Kidney (tissue), 14 donors: ENCODE results near the gene EVI5L. TPM values are rescaled to one million over a fixed set of nuclear protein-coding genes. Genes with fewer than 3 reads are reported as not detected.

Source experiments
- DNase-seq, 5 donors: peaks; one replicate each; pipeline ENCODE4 v3.0.0-alpha.2; 2013 to 2020
- FAIRE-seq: peaks from 2 replicates; lab custom pipeline; 2012; peaks lifted over from hg19 to GRCh38; lab: Jason Lieb, UNC
- H3K27ac ChIP-seq, 2 donors: one replicate each; pipeline ENCODE4 v1.7.0; 2013; ENCODE audit warnings: low read depth in 2 of 2, low read length in 2 of 2, inconsistent platforms in 1 of 2
- H3K27me3 ChIP-seq: one replicate; pipeline ENCODE4 v1.7.1; 2013; ENCODE audit warnings: low read length, inconsistent platforms; ENCODE audit not compliant: control insufficient read depth, insufficient read depth
- H3K36me3 ChIP-seq, 3 donors: one replicate each; pipeline versions ENCODE4 v1.7.0 to v1.7.1; 2013; ENCODE audit warnings: low read length in 3 of 3, control low read depth in 1 of 3, inconsistent platforms in 1 of 3; ENCODE audit not compliant: insufficient read depth in 3 of 3, control insufficient read depth in 2 of 3
- H3K4me1 ChIP-seq, 3 donors: one replicate each; pipeline versions ENCODE4 v1.7.0 to v1.7.1; 2013; ENCODE audit warnings: low read length in 3 of 3, inconsistent platforms in 1 of 3, low read depth in 1 of 3; ENCODE audit not compliant: control insufficient read depth in 2 of 3, insufficient read depth in 2 of 3
- H3K4me3 ChIP-seq, 3 donors: one replicate each; pipeline versions ENCODE4 v1.7.0 to v1.8.1; 2013; ENCODE audit warnings: low read length in 3 of 3, control low read depth in 1 of 3, inconsistent platforms in 1 of 3
- H3K9ac ChIP-seq, 3 donors: one replicate each; pipeline versions ENCODE4 v1.7.0 to v1.7.1; 2013; ENCODE audit warnings: low read length in 3 of 3, control low read depth in 1 of 3, inconsistent platforms in 1 of 3
- H3K9me3 ChIP-seq, 3 donors: one replicate each; pipeline versions ENCODE4 v1.7.0 to v1.7.1; 2013; ENCODE audit warnings: low read length in 3 of 3, control low read depth in 1 of 3, inconsistent platforms in 1 of 3; ENCODE audit not compliant: control insufficient read depth in 2 of 3, insufficient read depth in 1 of 3
- intact Hi-C: fragments of 100-400 bp; cut with DNase I; formaldehyde crosslinking; loops from one replicate; pipeline ENCODE4 v1.11.1; 2022
- polyA plus RNA-seq: library from polyadenylated mRNA; stranded (reverse); fragments of 350-450 nt; fragmentation: Illumina TruSeq; extraction: RNeasy Lipid Tissue Mini Kit (QIAGEN cat#74804); gene quantifications from one replicate; pipeline ENCODE4 v1.2.3, GENCODE V29; 2014; ENCODE audit warnings: low read depth, low replicate concordance; ENCODE audit not compliant: insufficient read depth
- total RNA-seq: library from RNA; stranded (reverse); fragmentation: NEBNext Ultra II Directional; extraction: Animal tissue kit (Norgen Biotek cat#: 25700); gene quantifications from one replicate; pipeline ENCODE4 v1.2.1, GENCODE V29; 2021
- TF ChIP-seq, protein P1 (sequence below): IDR thresholded peaks from 3 replicates; pipeline ENCODE4 v1.5.1; 2012; ENCODE audit warnings: mild to moderate bottlenecking, moderate library complexity, borderline replicate concordance; ENCODE audit not compliant: insufficient read depth; ENCODE audit errors: extremely low read depth
- donor health status: control.
- donor health status: control.
- donor health status: control.
- donor health status: control.
- donor health status: control.
- donor health status: DM: yes; HTN: yes; CAD: no.
- donor health status: Normal renal cell carcinoma (clear cell type).

The EVI5L gene
- total and polyA plus RNA-seq, 2 donors from 2014 or later = 14.5 to 15.9 TPM

DNA sequence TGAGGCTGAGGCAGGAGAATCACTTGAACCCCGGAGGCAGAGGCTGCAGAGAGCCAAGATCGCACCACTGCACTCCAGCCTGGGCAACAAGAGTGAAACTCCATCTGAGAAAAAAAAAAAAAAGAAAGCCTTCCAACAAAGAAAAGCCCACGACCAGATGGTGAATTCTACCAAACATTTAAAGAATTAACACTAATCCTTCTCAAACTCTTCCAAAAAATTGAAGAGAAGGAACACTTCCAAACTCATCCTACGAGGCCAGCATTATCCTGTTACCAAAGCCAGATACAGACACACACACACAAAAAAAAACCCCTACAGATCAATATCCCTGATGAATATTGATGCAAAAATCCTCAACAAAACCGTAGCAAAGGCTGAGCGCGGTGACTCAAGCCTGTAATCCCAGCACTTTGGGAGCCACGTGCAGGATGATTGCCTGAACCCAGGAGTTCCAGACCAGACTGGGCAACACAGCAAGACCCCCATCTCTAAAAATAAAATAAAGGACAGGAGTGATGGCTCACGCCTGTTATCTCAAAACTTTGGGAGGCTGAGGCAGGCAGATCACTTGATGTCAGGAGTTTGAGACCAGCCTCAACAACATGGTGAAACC, 6.2 kb upstream of the EVI5L start:
- no peak overlapping the region for H3K4me3 ChIP-seq
- FAIRE-seq (no peak), DNase-seq (no peak)
- no peaks in the 10 kb centered on the region for H3K36me3 ChIP-seq
- no peaks in the 10 kb centered on the region for H3K4me1 ChIP-seq
- H3K9me3 ChIP-seq = peaks cover 0 to 2% (median 0%) of the 10 kb centered on the region in 3 donors
- no peak overlapping the region for H3K27ac ChIP-seq
- TF ChIP-seq, protein P1, sequence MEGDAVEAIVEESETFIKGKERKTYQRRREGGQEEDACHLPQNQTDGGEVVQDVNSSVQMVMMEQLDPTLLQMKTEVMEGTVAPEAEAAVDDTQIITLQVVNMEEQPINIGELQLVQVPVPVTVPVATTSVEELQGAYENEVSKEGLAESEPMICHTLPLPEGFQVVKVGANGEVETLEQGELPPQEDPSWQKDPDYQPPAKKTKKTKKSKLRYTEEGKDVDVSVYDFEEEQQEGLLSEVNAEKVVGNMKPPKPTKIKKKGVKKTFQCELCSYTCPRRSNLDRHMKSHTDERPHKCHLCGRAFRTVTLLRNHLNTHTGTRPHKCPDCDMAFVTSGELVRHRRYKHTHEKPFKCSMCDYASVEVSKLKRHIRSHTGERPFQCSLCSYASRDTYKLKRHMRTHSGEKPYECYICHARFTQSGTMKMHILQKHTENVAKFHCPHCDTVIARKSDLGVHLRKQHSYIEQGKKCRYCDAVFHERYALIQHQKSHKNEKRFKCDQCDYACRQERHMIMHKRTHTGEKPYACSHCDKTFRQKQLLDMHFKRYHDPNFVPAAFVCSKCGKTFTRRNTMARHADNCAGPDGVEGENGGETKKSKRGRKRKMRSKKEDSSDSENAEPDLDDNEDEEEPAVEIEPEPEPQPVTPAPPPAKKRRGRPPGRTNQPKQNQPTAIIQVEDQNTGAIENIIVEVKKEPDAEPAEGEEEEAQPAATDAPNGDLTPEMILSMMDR = no peak
- H3K27me3 ChIP-seq = no peaks in the 10 kb centered on the region
- intact Hi-C loops = no loop called here
- no peak overlapping the region for H3K9ac ChIP-seq

DNA sequence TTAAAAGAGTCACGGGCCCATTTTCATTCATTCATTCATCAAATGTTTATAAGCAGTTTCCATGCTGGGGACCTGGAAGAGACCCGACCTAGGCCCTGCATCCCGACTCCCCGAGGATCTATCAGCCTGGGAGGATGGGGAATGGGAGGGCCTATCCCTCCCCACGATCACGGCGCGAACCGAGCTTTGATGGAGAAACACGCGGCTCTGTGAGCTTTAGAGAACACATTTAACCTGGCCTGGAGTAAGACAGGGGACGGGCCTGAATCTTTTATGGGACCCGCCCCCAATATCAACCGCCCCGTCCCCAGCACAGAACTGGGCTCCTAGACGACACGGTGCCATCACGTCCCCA, 875 bp upstream of the EVI5L start:
- Histone ChIP-seq H3K4me3 (peak overlapping the region in 1 of 3 donors; percentile 50), H3K27me3 (no peaks in the 10 kb centered on the region), H3K9me3 (no peaks in the 10 kb centered on the region), H3K4me1 (peaks cover 0 to 23% (median 4%) of the 10 kb centered on the region in 3 donors), H3K36me3 (no peaks in the 10 kb centered on the region), H3K27ac (no peak overlapping the region), H3K9ac (no peak overlapping the region)
- intact Hi-C loops = no loop called here
- TF ChIP-seq, protein P1 = no peak
- FAIRE-seq (no peak), DNase-seq (no peak)

DNA sequence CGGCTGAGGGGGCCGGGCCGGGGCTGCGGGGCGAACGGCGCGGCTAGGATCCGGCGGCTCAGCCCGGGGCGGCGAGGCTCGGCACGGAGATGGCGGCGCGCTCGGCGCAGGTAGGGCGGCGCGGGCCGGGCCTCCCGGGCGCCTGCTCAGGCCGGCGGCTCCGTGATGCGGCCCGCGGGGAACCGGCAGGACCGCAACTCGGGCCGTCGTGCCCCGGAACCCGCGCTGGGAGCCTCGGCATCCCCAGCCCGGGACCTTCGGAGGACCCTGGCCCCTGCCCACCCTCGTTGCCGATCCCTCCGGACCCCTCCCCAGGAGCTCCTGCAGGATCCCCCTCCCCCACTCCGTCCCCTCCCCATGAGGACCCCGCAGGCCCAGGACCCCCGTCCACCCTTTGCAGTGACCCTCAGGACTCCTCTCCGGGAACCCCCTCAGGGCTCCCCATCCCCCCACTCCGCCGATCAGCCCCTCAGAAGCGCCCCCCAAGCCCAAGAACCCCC, 304 bp downstream of the EVI5L start:
- H3K4me1 ChIP-seq = peaks cover 0 to 23% (median 4%) of the 10 kb centered on the region in 3 donors
- no peak for FAIRE-seq
- H3K36me3 ChIP-seq = no peaks in the 10 kb centered on the region
- TF ChIP-seq, protein P1 = no peak
- peak in 3 of 5 donors; percentile 12 to 87 (median 86) for DNase-seq
- H3K9ac ChIP-seq = no peak overlapping the region
- H3K27me3 ChIP-seq = no peaks in the 10 kb centered on the region
- peak overlapping the region; percentile 3 to 41 (median 10) for H3K4me3 ChIP-seq
- intact Hi-C loops = no loop called here
- H3K9me3 ChIP-seq = no peaks in the 10 kb centered on the region
- no peak overlapping the region for H3K27ac ChIP-seq
